A673 (cell line): ENCODE measurements around the gene GXYLT2.

Experiments
- EZH2 ChIP-seq: fragments of 200-600 bp; sonication (generic); IDR thresholded peaks from 2 replicates; pipeline ENCODE4 v1.6.1; 2017; ENCODE audit warnings: borderline replicate concordance, low read depth, mild to moderate bottlenecking, mixed read lengths, antibody characterized with exemption, low read length; ENCODE audit not compliant: poor library complexity, severe bottlenecking
- TF ChIP-seq, protein P1 (sequence below): fragments of 300-800, 200-600 bp; sonication (generic); conservative IDR thresholded peaks from 2 replicates; pipeline ENCODE4 v1.5.1; 2017; ENCODE audit warnings: low read depth, mild to moderate bottlenecking, antibody characterized with exemption, low read length, moderate library complexity, mixed read lengths

DNA sequence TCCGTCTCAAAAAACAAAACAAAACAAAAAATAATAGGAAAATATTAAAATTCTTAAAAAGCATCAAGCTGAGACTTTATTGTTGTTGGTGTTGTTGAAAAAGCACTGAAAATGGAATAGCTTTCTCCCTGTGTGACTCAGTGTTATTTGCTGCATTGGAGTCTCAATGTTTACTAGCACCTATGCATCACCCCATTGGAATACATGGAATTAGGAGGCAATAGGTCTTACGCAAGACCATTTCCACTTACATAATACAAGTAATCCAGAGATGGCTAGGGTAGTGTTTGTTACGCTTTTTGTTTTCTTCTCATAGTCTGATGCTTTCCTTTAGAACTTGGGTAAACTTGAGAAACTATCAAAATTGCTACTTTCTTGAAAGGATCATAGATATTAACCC is 15.2 kb downstream of the GXYLT2 start:
- TF ChIP-seq, protein P1, sequence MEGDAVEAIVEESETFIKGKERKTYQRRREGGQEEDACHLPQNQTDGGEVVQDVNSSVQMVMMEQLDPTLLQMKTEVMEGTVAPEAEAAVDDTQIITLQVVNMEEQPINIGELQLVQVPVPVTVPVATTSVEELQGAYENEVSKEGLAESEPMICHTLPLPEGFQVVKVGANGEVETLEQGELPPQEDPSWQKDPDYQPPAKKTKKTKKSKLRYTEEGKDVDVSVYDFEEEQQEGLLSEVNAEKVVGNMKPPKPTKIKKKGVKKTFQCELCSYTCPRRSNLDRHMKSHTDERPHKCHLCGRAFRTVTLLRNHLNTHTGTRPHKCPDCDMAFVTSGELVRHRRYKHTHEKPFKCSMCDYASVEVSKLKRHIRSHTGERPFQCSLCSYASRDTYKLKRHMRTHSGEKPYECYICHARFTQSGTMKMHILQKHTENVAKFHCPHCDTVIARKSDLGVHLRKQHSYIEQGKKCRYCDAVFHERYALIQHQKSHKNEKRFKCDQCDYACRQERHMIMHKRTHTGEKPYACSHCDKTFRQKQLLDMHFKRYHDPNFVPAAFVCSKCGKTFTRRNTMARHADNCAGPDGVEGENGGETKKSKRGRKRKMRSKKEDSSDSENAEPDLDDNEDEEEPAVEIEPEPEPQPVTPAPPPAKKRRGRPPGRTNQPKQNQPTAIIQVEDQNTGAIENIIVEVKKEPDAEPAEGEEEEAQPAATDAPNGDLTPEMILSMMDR, result no peak
- TF ChIP-seq EZH2, result no peak
